Large intestine (tissue), 3 donors: ENCODE measurements around the gene THSD4. TPM values are rescaled to one million over a fixed set of nuclear protein-coding genes. Genes with fewer than 3 reads are reported as not detected.

Source experiments
- DNase-seq, 2 donors: peaks; one replicate each; pipeline versions ENCODE4 v3.0.0 to v3.0.0-alpha.2; 2013
- H3K27ac ChIP-seq: one replicate; pipeline ENCODE4 v1.5.1; 2013; ENCODE audit warnings: low read length
- H3K27me3 ChIP-seq: 2 replicates; pipeline ENCODE4 v1.6.1; 2013; ENCODE audit warnings: low read length; ENCODE audit not compliant: control insufficient read depth, insufficient read depth
- H3K36me3 ChIP-seq: 2 replicates; pipeline ENCODE4 v1.6.1; 2013; ENCODE audit warnings: low read length; ENCODE audit not compliant: control insufficient read depth, insufficient read depth
- H3K4me1 ChIP-seq: one replicate; pipeline ENCODE4 v1.6.1; 2013; ENCODE audit warnings: low read length; ENCODE audit not compliant: control insufficient read depth, insufficient read depth
- H3K4me3 ChIP-seq: one replicate; pipeline ENCODE4 v1.5.1; 2013; ENCODE audit warnings: low read length
- H3K9me3 ChIP-seq: one replicate; pipeline ENCODE4 v1.6.1; 2013; ENCODE audit warnings: mild to moderate bottlenecking, low read depth, low read length, moderate library complexity; ENCODE audit not compliant: control insufficient read depth
- WGBS: methylation state at CpG from one replicate; pipeline ENCODE4 v1.1.5; 2013; ENCODE audit warnings: low lambda C conversion rate; ENCODE audit not compliant: insufficient coverage; 5-methylcytosine and 5-hydroxymethylcytosine counted together
- polyA plus RNA-seq: library from polyadenylated mRNA; unstranded; fragments of 120-200 nt; gene quantifications from one replicate; pipeline ENCODE4 v1.2.1, GENCODE V29; 2013

THSD4 gene
- polyA plus RNA-seq, 1 donor: 17.5 TPM

DNA sequence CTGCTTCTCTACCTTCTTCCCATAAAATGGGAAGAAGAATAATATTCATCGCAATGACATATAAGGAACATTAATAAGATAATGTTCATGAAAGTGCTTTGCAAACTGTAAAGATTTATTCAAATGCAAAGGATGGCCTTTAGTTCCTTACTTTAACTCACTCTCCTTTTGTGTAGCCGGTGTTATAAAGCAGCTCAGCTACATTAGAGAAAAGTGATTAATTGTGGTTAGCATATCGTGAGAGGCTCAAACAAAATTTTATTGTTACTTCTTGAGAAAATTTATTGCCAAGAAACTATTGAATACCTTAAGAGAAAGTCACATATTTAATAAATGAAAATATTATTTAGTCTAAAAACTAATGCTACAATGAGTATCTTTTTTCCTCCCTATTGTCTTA is 444.3 kb downstream of the THSD4 start:
- Histone ChIP-seq H3K4me1 (no peaks in the 10 kb centered on the region), H3K27ac (no peak overlapping the region), H3K9me3 (peaks cover 4% of the 10 kb centered on the region), H3K36me3 (no peaks in the 10 kb centered on the region), H3K27me3 (no peaks in the 10 kb centered on the region), H3K4me3 (no peak overlapping the region)
- no peak for DNase-seq
- no CpG with 5 or more reads among the region's 3 CpGs for WGBS

DNA sequence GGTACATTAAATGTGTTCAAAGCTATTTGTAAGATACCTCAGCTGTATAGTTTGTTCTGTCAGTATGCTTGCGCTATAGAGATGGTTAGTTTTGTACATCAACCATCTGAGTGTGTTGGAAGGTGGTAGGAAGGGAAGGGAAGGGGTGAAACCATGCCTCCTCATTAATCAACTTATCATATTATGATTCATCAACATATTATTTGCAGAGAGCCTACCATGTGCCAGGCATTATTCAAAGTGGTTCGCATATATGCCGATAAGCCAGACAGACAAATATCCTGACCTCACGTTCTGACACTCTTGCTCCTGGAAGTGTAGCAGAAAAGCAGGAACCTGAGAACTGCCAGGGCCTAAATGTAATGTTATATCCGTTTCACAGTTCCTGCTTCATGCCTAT is 447.0 kb downstream of the THSD4 start:
- Histone ChIP-seq H3K4me3 (no peak overlapping the region), H3K27me3 (no peaks in the 10 kb centered on the region), H3K36me3 (no peaks in the 10 kb centered on the region), H3K4me1 (no peaks in the 10 kb centered on the region), H3K27ac (no peak overlapping the region), H3K9me3 (no peaks in the 10 kb centered on the region)
- DNase-seq: no peak
- WGBS: no CpG with 5 or more reads among the region's 5 CpGs

DNA sequence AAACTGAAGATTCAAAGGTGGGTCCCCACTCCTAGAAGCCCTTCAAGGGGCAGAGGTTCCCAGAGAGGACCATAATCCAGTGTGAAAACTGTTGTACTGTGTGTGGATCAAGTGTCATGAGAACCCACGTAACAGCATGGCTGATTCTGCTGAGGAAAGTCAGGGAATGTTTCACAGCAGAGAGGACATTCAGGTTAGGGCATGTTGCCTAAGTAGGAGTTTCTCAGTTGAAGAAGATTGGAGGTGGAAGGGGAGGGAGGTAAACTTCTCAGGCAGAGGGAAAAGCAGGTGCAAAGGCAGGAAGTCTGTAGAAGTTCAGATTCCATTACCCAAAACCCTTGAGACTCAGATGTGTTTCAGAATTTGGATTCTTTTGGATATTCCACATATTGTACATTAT is 448.9 kb downstream of the THSD4 start:
- H3K4me3 ChIP-seq: no peak overlapping the region
- H3K27me3 ChIP-seq: no peaks in the 10 kb centered on the region
- whole genome bisulfite sequencing: 0% methylated on average over 1 of the region's 1 CpG
- H3K27ac ChIP-seq: no peak overlapping the region
- no peaks in the 10 kb centered on the region for H3K9me3 ChIP-seq
- DNase-seq: no peak
- no peaks in the 10 kb centered on the region for H3K4me1 ChIP-seq
- H3K36me3 ChIP-seq: no peaks in the 10 kb centered on the region

DNA sequence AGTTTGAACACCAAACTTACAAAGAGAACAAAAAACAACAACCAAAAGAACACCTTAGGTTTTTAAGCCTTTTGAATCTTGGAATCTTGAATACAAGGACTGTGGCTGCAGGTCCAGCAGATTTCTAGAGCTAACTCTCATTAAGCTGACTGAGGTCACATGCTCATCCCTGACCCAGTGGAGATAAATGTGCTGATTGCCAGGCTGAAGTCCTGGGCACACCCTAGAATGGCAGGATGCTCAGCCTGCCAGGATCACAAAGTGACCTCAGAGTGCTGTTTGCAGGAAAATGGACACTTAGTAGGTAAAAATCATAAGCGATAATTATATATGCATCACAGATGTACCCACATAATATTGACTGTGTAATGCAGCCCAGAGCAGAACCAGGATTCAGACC is 449.7 kb downstream of the THSD4 start:
- DNase-seq: peak; percentile 53 to 71
- no peaks in the 10 kb centered on the region for H3K27me3 ChIP-seq
- H3K9me3 ChIP-seq: no peaks in the 10 kb centered on the region
- no CpG with 5 or more reads among the region's 1 CpG for WGBS
- H3K4me1 ChIP-seq: no peaks in the 10 kb centered on the region
- H3K4me3 ChIP-seq: no peak overlapping the region
- H3K27ac ChIP-seq: no peak overlapping the region
- H3K36me3 ChIP-seq: no peaks in the 10 kb centered on the region

DNA sequence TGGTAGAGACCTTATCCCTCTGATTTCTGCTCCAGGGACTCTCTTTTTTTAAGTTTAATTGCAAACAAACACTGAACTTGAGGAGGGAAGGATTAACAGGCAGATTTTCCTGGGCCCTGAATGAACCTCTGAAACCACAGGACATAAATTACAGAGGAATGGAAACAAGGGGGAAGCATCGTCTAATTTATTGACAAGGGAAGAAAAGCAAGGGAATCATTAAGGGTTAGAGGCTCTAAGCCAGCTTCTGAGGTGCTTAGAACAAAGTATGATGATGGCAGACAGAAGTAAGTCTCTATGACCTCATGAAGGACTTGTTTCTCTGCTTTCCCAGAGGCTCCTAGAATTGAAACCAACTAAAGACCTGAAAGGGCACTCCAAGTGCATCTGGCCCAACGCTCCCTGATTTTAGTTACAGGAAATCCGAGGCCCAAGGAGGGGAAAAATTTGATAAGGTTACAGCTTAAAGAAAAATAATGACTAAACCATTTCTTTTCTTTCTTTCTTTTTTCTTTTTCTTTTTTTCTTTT is 450.4 kb downstream of the THSD4 start:
- Histone ChIP-seq H3K27me3 (no peaks in the 10 kb centered on the region), H3K36me3 (no peaks in the 10 kb centered on the region), H3K27ac (no peak overlapping the region), H3K4me1 (no peaks in the 10 kb centered on the region), H3K4me3 (no peak overlapping the region), H3K9me3 (no peaks in the 10 kb centered on the region)
- WGBS: 82% methylated on average over 2 of the region's 3 CpGs
- no peak for DNase-seq

DNA sequence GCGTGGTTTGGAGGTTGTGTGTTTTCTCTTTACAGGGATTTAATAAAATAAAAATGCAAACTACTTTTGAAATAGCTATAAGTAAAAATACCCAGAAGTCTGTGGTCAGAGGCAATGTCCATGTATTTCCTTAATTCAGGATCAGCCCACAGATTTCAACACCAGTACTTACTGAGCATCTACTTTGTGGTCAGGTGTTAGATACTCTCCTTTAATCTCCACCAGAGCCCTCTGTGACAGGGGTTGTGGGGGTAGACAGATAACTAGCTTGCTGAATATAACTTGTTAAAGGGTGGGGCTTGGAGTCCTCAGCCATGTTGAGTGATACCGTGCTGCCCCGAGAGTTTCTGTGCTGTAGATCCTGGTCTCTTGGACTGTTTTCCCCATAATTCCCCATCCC is 451.0 kb downstream of the THSD4 start:
- Histone ChIP-seq H3K4me1 (no peaks in the 10 kb centered on the region), H3K27ac (no peak overlapping the region), H3K4me3 (no peak overlapping the region), H3K9me3 (no peaks in the 10 kb centered on the region), H3K36me3 (no peaks in the 10 kb centered on the region), H3K27me3 (no peaks in the 10 kb centered on the region)
- no peak for DNase-seq
- no CpG with 5 or more reads among the region's 3 CpGs for WGBS

DNA sequence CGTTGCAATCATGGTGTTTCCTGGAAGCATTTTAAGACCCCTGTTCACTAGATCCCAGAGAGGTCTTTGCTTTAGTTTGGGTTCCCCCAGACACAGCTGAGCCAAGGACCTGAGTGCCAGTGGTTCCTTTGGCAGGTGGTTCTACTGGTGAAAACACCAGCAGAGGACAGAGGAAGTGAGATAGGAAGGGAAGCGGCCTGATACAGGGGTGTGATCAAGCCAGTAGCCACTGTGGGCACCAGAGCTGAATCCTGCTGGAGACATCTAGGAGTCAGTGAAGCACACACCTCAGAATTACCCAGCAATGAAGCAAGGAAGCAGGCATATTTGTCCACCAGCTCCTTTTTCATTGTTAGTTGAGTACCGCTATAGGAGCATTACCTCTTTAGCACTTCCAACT is 451.9 kb downstream of the THSD4 start:
- no peaks in the 10 kb centered on the region for H3K4me1 ChIP-seq
- no peaks in the 10 kb centered on the region for H3K27me3 ChIP-seq
- no peaks in the 10 kb centered on the region for H3K36me3 ChIP-seq
- no peak overlapping the region for H3K4me3 ChIP-seq
- no peak for DNase-seq
- WGBS: no CpG with 5 or more reads among the region's 3 CpGs
- H3K27ac ChIP-seq: no peak overlapping the region
- H3K9me3 ChIP-seq: no peaks in the 10 kb centered on the region

DNA sequence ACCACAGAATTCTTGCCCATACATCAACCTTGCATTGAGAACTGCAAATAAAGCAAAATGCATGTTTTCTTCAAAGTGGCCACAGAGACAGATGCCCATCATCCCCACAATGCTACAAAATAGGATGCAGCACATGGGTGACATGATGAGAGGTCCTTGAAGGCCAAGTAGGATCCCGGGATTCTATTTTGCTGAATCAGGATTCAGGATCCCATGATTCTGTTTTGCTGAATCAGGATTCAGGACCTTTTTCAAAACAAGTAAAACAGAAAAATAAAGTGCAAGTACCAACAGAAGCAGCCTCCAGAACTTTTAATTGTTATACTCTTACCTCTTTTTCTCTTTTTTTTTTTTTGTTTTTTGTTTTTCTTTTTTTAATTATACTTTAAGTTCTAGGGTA is 453.0 kb downstream of the THSD4 start:
- no peak overlapping the region for H3K4me3 ChIP-seq
- H3K36me3 ChIP-seq: no peaks in the 10 kb centered on the region
- WGBS: no CpG with 5 or more reads among the region's 1 CpG
- H3K9me3 ChIP-seq: no peaks in the 10 kb centered on the region
- no peaks in the 10 kb centered on the region for H3K27me3 ChIP-seq
- no peaks in the 10 kb centered on the region for H3K4me1 ChIP-seq
- DNase-seq: no peak
- no peak overlapping the region for H3K27ac ChIP-seq

DNA sequence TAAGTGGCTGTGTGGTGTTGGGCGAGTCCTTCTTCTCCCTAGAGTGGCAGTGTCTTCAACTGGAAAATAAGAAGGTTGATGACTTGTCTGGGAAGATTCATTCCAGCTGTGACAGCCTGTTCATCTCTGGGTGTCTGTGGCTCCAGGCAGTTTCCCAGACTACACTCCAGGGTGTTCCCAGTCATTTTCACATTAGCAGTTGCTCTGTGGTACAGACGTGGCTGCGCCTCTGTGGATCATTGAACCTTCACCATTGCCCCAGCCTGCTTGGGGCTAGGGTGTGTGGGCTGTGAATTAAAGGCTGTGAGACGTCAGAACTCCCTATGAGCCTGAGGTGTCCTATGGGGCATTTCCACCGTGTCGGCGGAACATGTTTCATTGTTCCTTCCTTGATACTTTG is 455.5 kb downstream of the THSD4 start:
- Histone ChIP-seq H3K4me3 (no peak overlapping the region), H3K4me1 (no peaks in the 10 kb centered on the region), H3K27me3 (no peaks in the 10 kb centered on the region), H3K9me3 (no peaks in the 10 kb centered on the region), H3K27ac (no peak overlapping the region), H3K36me3 (no peaks in the 10 kb centered on the region)
- WGBS: no CpG with 5 or more reads among the region's 7 CpGs
- DNase-seq: no peak

DNA sequence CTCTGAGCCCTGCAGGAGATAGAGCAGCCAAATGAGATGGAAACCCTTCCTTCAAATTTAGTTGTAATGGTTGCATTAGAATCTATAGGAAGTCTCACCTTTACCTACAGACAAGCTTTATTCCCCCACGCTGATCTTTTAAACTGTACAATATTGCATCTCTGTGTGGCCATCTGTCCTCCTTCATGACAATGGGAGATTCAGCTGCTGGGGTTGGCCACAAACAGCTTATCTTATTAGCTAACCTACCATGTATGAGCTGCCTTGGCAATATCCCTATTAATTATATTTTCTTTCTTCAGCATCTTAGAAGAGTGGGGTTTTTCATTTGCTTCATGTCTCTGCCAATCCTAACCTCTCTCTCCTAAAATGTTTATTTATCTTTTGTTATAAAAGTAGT is 456.4 kb downstream of the THSD4 start:
- no peaks in the 10 kb centered on the region for H3K9me3 ChIP-seq
- 100% methylated on average over 1 of the region's 1 CpG for WGBS
- no peak for DNase-seq
- no peak overlapping the region for H3K27ac ChIP-seq
- H3K36me3 ChIP-seq: no peaks in the 10 kb centered on the region
- no peaks in the 10 kb centered on the region for H3K27me3 ChIP-seq
- no peaks in the 10 kb centered on the region for H3K4me1 ChIP-seq
- H3K4me3 ChIP-seq: no peak overlapping the region

DNA sequence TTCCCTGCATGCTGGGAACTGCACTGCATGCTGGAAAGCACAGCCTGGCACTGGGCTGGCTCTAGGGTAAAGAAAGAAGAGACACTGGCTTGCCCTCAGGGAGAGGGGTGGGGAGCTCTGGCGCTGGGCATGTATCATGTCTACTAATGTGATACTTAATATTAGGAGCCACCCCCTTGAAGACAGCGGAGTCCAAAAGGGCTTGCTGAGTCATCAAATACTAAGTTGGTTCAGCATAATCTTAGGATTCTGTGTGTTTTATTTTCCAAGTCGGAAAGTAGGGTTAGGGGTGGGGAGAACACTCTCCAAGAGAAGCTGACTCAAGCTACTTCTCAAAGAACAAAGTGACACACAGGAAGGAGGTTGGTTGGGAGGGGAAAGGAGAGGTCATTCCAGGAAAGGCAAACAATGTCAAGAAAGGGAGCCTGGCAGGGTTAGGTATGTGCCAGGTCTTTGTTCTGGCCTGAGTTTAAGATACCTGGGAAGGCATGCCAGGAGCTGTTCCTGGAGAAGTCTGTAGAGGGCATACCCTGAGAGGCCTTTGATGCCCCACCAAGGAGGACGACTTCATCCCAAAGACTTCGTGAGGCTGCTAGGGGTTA is 457.3 kb downstream of the THSD4 start:
- H3K9me3 ChIP-seq: no peaks in the 10 kb centered on the region
- H3K4me1 ChIP-seq: no peaks in the 10 kb centered on the region
- H3K27ac ChIP-seq: no peak overlapping the region
- H3K4me3 ChIP-seq: no peak overlapping the region
- no peaks in the 10 kb centered on the region for H3K27me3 ChIP-seq
- peak in 1 of 2 donors; percentile 15 for DNase-seq
- no peaks in the 10 kb centered on the region for H3K36me3 ChIP-seq
- WGBS: no CpG with 5 or more reads among the region's 5 CpGs
